Astrocyte of the cerebellum (primary cell): ENCODE measurements around the gene FOXP1.
A peak's percentile ranks its signal among the peaks of the same experiment; 100 is the strongest.

Source experiments
- DNase-seq: peaks from one replicate; pipeline ENCODE4 v3.0.0-alpha.2; 2011; ENCODE audit warnings: low read depth
- H3K4me3 ChIP-seq: 2 replicates; pipeline ENCODE4 v1.5.1; 2011; ENCODE audit warnings: mild to moderate bottlenecking, low read depth, low read length, moderate library complexity
- in situ Hi-C: cut with HindIII; loops from 2 replicates; pipeline ENCODE4 v1.10.0; 2017; ENCODE audit warnings: low sequenced_read_pairs
- TF ChIP-seq, protein P1 (sequence below): IDR thresholded peaks from 2 replicates; pipeline ENCODE4 v1.5.1; 2012; ENCODE audit warnings: low read length, low read depth, moderate library complexity, mild to moderate bottlenecking; ENCODE audit errors: missing control alignments

The FOXP1 gene

DNA sequence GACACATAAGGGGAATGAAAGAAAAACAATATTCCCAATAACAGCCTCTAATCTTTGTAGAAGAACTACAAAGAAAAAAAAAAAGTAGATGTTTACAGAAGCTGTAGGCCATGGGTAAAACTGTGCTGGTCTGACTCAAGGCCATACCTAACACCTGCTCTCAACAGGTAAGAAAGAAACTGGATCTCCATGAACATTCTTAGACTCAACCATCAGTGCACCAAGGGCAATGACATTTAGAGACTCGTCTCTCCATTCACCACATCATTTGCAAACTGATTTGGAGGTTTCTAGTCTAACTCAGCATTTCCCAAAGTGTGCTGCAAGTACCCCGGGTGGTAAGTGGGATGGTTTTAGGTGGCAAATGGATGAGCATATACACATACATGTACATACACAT is 164.2 kb downstream of the FOXP1 start:
- no peak overlapping the region for H3K4me3 ChIP-seq
- in situ Hi-C loops = no loop called here
- DNase-seq = no peak
- TF ChIP-seq, protein P1, sequence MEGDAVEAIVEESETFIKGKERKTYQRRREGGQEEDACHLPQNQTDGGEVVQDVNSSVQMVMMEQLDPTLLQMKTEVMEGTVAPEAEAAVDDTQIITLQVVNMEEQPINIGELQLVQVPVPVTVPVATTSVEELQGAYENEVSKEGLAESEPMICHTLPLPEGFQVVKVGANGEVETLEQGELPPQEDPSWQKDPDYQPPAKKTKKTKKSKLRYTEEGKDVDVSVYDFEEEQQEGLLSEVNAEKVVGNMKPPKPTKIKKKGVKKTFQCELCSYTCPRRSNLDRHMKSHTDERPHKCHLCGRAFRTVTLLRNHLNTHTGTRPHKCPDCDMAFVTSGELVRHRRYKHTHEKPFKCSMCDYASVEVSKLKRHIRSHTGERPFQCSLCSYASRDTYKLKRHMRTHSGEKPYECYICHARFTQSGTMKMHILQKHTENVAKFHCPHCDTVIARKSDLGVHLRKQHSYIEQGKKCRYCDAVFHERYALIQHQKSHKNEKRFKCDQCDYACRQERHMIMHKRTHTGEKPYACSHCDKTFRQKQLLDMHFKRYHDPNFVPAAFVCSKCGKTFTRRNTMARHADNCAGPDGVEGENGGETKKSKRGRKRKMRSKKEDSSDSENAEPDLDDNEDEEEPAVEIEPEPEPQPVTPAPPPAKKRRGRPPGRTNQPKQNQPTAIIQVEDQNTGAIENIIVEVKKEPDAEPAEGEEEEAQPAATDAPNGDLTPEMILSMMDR = no peak

DNA sequence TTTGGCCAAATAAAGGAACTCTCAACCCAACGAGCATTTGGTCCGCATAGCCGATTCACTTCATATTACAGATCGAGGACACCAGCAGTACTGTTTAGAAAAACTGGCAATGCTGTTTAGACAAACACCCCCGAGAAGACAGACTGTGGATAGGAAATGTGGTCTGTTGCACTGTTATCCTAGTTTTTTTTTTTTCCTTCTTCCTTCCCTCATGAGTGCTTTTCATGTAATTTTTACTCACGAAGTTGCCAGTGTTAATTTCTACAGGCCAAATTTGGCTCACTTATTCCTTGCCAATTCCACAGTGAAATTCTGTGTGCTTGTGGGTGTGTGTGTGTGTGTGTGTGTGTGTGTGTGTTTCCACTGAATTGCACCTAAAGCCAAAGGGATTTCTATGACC is 165.7 kb downstream of the FOXP1 start:
- in situ Hi-C loops = no loop called here
- no peak overlapping the region for H3K4me3 ChIP-seq
- TF ChIP-seq, protein P1 = no peak
- no peak for DNase-seq

DNA sequence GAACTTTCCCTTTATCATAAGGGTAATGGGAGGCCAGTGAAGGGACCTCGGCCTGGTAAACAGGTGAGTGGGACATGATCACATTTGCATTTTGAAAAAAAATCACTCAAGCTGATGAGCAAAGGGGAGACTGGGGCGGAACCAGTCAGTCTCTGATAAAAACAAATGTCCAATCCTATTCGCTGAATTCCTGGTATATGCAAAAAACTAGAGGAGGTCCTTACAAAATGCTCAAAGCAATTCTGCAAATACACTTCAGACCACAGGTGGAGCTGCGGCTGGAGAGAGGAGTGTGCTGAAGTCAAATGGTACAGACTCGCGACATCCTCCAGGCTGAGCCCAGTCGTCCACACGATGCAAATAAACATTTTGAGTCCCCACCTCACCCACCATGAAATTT is 166.7 kb downstream of the FOXP1 start:
- in situ Hi-C loops = no loop called here
- no peak overlapping the region for H3K4me3 ChIP-seq
- TF ChIP-seq, protein P1 = peak; percentile 12
- DNase-seq = no peak

DNA sequence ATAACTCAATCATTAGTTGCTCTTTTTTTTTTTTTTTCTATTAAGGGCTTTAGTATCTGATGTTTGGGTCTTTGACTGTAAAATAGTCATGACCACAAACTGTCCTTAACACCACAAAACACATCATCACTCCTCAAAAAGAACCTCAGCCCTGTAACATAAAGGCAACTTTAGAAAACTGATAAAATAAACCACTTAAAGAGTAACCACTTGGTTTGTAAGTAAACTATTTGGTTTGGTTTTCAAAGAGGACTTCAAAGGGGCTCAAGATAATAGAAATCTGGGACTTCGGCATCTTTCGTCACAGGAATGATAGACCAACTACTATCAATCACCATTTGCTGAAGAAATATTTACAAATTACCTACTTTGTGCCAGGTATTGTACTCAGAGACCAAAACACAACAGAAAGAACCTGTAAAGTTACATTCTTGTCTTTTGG is 167.8 kb downstream of the FOXP1 start:
- in situ Hi-C loops = no loop called here
- no peak overlapping the region for H3K4me3 ChIP-seq
- TF ChIP-seq, protein P1 = no peak
- no peak for DNase-seq

DNA sequence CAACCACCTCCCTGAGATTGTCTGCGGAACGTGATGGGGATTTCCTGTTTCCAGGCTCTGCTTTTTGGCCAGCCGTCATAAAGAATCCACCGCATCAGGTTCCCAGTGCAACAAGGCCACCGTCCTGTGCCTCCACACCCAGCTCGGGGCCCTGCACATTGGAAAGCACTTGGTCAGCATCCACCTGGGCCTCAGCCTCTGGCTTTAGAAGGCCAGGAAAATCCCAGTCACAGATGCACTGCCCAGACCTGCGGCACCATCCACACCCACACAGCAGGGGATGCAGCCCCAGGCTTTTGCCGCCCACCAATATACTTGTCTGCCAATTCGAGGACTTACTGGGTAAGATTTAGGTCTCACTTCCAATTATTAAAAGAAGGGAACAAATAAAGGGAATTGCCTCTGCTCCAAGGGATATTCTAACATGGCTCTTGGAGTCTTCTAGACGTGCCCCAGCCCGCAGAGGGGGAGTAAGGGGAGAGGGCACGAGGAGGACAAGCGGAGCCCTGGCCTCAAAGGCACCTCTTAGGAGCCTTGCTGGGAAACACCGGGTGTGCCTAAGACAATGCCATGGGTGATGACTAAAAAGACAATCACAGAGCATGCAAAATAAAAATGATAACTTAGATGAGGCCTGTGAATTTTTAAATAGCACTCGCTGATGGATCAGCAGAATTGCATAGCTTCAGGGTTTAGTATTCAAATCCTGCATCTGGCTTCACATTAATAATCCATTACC is 169.2 kb downstream of the FOXP1 start:
- TF ChIP-seq, protein P1 = no peak
- DNase-seq = no peak
- no peak overlapping the region for H3K4me3 ChIP-seq
- in situ Hi-C loops = no loop called here

DNA sequence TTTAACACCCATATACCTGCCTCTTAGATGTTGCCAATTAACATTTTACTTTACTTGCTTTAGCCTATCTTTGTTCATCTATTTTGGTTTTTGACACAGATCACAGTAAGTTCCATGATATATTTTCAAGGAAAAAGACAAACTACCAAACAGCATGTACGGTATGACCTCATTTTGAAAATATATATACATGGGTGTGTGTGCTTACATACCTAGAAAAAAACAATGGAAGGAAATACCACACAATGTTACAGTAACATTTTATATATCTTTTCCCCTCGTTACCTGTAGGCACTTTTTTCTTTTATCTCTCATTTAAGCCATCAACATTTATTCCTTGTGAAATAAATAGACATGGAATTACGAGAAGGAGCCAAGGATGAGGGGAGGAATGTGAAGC is 170.0 kb downstream of the FOXP1 start:
- DNase-seq = no peak
- TF ChIP-seq, protein P1 = no peak
- in situ Hi-C loops = no loop called here
- H3K4me3 ChIP-seq = no peak overlapping the region
